Measurements from ENCODE around the gene TIAM1. TPM values are rescaled to one million over a fixed set of nuclear protein-coding genes. Genes with fewer than 3 reads are reported as not detected.

TIAM1 gene
- total and polyA plus RNA-seq, 9 donors, result 3.6 to 26.7 (median 7.1) TPM

DNA sequence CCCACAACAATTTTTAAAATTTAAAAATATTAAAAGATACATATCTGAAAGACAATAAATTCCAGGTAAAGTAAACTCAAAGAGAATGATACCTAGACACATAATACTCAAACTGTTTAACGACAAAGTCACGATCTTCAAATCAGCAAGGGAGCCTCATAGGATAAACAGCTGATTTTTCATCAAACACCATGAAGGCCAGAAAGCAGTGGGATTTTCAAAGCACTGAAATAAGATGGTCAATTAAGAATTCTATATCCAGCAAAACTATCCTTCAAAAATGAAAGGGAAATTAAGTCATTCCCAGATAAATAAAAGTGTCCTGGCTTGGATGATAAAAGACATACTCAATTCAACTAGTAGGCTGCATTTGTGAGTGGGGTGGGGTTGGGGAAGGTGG is 100.5 kb downstream of the TIAM1 start:
- WGBS, 3 donors, result 96 to 99% (median 96%) methylated on average over 2 of the region's 2 CpGs
- Histone ChIP-seq H3K27ac (no peak overlapping the region), H3K4me3 (no peak overlapping the region), H3K36me3 (no peaks in the 10 kb centered on the region), H3K4me1 (ENCODE audit: insufficient read depth) (no peaks in the 10 kb centered on the region), H3K9me3 (no peaks in the 10 kb centered on the region), H3K27me3 (no peaks in the 10 kb centered on the region)
- intact Hi-C loops (cut with DNase I), result no loop called here
- no peak for DNase-seq
- TF ChIP-seq POLR2A (IDR thresholded peaks at IDR 0.05) (no peak), EP300 (IDR thresholded peaks at IDR 0.05) (no peak)
- TF ChIP-seq, protein P1, sequence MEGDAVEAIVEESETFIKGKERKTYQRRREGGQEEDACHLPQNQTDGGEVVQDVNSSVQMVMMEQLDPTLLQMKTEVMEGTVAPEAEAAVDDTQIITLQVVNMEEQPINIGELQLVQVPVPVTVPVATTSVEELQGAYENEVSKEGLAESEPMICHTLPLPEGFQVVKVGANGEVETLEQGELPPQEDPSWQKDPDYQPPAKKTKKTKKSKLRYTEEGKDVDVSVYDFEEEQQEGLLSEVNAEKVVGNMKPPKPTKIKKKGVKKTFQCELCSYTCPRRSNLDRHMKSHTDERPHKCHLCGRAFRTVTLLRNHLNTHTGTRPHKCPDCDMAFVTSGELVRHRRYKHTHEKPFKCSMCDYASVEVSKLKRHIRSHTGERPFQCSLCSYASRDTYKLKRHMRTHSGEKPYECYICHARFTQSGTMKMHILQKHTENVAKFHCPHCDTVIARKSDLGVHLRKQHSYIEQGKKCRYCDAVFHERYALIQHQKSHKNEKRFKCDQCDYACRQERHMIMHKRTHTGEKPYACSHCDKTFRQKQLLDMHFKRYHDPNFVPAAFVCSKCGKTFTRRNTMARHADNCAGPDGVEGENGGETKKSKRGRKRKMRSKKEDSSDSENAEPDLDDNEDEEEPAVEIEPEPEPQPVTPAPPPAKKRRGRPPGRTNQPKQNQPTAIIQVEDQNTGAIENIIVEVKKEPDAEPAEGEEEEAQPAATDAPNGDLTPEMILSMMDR (IDR thresholded peaks at IDR 0.05), result no peak

DNA sequence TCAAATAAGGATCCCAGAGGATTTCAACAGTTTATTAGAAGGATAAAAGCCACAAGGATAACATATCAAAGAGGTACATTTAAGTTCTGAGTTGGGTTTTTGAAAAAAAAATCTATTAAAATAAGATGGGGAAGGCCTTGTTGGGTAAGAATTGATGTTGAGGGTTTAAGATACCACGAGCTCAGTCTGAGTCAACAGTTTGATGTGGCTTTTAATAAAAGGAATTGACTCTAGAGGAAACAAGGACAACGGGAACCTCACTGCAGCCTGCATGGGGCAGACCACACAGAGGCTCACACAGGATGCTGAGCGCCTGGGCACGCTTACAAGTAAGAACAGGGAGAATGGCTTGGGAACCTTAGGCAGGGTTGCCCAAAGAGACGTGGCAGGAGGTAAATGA is 107.5 kb downstream of the TIAM1 start:
- DNase-seq, result no peak
- Histone ChIP-seq H3K4me1 (ENCODE audit: insufficient read depth) (no peaks in the 10 kb centered on the region), H3K27ac (no peak overlapping the region), H3K36me3 (no peaks in the 10 kb centered on the region), H3K9me3 (no peaks in the 10 kb centered on the region), H3K27me3 (no peaks in the 10 kb centered on the region), H3K4me3 (no peak overlapping the region)
- no peak for TF ChIP-seq POLR2A (IDR thresholded peaks at IDR 0.05)
- no peak for TF ChIP-seq EP300 (IDR thresholded peaks at IDR 0.05)
- TF ChIP-seq, protein P1 (IDR thresholded peaks at IDR 0.05), result no peak
- intact Hi-C loops (cut with DNase I), result no loop called here
- 91 to 94% (median 93%) methylated on average over 5 of the region's 5 CpGs for WGBS, 3 donors

DNA sequence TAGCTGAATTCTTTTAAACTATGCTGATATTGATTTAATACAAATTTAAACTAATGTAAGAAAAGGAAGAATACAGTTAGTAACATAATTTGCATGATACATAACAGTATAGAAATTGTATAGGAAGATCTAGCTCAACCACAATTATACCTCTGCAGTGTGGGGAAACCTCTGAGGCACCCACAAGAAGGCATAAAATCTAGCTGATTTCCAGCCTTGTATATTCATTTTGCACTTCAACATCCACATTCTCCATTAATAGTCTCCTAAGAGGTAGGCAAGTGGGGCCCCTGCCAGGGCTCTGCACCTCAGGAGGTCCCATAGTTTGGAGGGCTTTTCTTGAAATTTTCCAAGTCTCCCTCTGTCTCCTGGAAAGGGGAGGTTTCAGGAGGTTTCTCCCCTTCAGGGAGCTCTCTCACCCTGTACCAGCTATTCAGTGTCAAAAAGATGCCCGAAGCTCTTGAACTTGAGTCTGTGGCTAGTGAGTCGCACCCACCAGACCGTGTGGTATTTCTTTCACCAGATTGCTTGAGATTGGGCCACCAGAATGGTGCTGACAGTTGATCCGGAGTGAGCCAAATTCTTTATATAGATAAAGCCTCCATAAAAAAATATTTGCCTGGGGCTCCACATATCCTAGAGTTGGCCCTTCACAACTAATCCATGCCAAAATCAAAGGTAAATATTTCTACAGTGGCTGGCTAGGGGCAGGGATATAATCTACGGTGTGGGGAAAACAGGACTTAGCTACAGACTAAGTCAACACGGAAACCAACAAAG is 108.2 kb downstream of the TIAM1 start:
- TF ChIP-seq POLR2A (IDR thresholded peaks at IDR 0.05) (no peak), EP300 (IDR thresholded peaks at IDR 0.05) (no peak)
- TF ChIP-seq, protein P1 (IDR thresholded peaks at IDR 0.05), result no peak
- Histone ChIP-seq H3K4me1 (ENCODE audit: insufficient read depth) (no peaks in the 10 kb centered on the region), H3K4me3 (no peak overlapping the region), H3K36me3 (no peaks in the 10 kb centered on the region), H3K9me3 (no peaks in the 10 kb centered on the region), H3K27me3 (no peaks in the 10 kb centered on the region), H3K27ac (no peak overlapping the region)
- WGBS, 3 donors, result 93 to 95% (median 94%) methylated on average over 6 of the region's 6 CpGs
- intact Hi-C loops (cut with DNase I), result no loop called here
- DNase-seq, result no peak

DNA sequence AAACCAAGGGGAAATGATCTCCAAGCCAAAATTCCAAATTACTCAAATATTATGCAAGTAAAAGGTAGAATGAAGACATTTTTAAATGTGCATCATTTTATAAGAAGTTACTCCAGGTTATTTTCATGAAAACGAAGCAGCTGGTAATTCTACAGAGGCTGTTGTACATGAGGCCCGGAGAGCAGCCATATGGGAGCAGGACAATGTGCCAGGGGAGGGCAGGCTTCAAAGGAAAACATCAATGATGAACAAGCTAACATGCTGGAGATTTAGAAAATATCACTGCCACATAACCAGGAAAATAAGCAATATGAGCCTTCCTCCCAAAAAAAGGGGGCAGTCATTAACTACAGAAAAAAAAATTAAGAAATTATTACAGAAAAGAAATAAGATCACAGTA is 109.1 kb downstream of the TIAM1 start:
- Histone ChIP-seq H3K27me3 (no peaks in the 10 kb centered on the region), H3K9me3 (no peaks in the 10 kb centered on the region), H3K4me3 (no peak overlapping the region), H3K36me3 (no peaks in the 10 kb centered on the region), H3K27ac (no peak overlapping the region), H3K4me1 (ENCODE audit: insufficient read depth) (no peaks in the 10 kb centered on the region)
- intact Hi-C loops (cut with DNase I), result no loop called here
- TF ChIP-seq, protein P1 (IDR thresholded peaks at IDR 0.05), result no peak
- DNase-seq, result no peak
- WGBS, 3 donors, result 64 to 79% (median 66%) methylated on average over 2 of the region's 2 CpGs
